SIG-M5 treated with dmso at 0.1 percent for 504 hours (cell line): Measurements from ENCODE around the gene WDR55.
A peak's percentile ranks its signal among the peaks of the same experiment; 100 is the strongest.
"Not testable (repeated sequence)": the region's sequence is repeated elsewhere in the genome, so short reads cannot be mapped to it uniquely, and the experiment has no call there.

Experiments
- DNase-seq: peaks from one replicate; lab custom pipeline; 2025; ENCODE audit not compliant: unreplicated experiment; lab: John Stamatoyannopoulos, UW

The WDR55 gene

DNA sequence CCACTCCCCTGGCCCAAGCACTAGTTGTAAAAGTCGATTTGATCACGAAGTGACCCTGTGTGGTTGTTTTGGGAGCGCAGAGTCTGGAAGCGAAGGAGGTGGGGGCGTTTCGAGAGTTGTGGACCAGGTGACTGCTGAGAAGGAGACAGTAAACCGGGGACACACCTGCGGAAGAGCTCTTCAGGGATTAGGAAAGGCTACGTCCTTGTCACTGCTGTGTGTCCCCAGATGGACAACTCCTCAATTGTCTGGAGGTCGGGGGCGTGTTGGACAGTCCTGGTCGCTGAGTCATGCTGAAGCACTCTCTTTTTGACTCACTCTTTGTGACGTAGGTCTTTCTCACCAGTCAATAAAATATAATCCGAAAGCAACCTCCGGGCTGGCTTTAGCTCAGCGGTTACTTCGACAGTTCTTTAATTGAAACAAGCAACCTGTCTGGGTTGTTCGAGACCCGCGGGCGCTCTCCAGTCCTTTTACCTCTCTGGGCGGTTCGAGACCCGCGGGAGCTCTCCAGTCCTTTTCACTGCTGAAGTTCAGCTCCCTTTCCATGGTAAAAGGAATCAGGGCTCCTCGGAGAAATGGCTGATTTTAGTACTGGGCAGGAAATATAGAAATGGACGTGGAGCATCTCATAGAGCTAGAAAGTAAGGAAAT, 46.3 kb downstream of the WDR55 start:
- peak; percentile 97 for DNase-seq

GRCh38 chr5:140711794-140712193, 47.1 kb downstream of the WDR55 start:
- no peak for DNase-seq

DNA sequence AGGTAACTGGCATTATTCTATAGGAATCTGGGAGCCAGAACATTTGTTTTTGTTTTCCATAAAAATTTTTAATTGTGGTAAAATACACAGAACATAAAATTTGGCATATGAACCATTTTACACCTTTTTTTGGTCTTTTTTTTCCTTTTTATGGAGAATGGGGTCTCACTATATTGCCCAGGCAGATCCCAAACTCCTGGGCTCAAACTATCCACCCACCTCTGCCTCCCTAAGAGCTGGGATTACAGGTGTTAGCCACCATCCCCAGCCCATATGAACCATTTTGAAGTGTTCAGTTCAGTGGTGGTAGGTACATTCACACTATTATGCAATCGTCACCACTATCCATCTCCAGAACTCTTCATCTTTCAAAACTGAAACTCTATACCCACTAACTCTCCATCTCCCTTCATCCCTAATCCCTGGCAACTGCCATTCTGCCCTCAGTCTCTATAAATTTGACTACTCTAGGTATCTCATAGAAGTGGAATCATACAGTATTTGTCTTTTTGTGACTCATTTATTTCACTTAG, 48.9 kb downstream of the WDR55 start:
- DNase-seq = no peak

- DNase-seq = not testable (repeated sequence)
Observed at GRCh38 chr5:140716238-140716637, 51.5 kb downstream of the WDR55 start.

- no peak for DNase-seq
Observed at GRCh38 chr5:140718266-140718592, 53.5 kb downstream of the WDR55 start.

GRCh38 chr5:140720738-140721137, 56.0 kb downstream of the WDR55 start:
- not testable (repeated sequence) for DNase-seq

- not testable (repeated sequence) for DNase-seq
Observed at GRCh38 chr5:140721395-140721794, 56.7 kb downstream of the WDR55 start.
